NB4 (cell line): ENCODE results near the gene ACOX1.

Experiments used
- DNase-seq: peaks from one replicate; pipeline ENCODE4 v3.0.0; 2010; ENCODE audit warnings: low read depth
- H3K4me3 ChIP-seq: one replicate; pipeline ENCODE4 v1.5.1; 2011; ENCODE audit warnings: mild to moderate bottlenecking, low read depth, low read length, moderate library complexity
- CTCF ChIP-seq: IDR thresholded peaks from one replicate; pipeline ENCODE4 v1.5.1; 2012; ENCODE audit warnings: low read depth, low read length
- MAX ChIP-seq: IDR thresholded peaks from 2 replicates; pipeline ENCODE4 v1.6.1; 2011; ENCODE audit warnings: low read depth, low read length
- MYC ChIP-seq: IDR thresholded peaks from 2 replicates; pipeline ENCODE4 v1.6.1; 2011; ENCODE audit warnings: low read depth, low read length
- POLR2A ChIP-seq: IDR thresholded peaks from 2 replicates; pipeline ENCODE4 v1.6.1; 2011; ENCODE audit warnings: mild to moderate bottlenecking; ENCODE audit not compliant: insufficient read length; ENCODE audit errors: extremely low read depth

Gene ACOX1

DNA sequence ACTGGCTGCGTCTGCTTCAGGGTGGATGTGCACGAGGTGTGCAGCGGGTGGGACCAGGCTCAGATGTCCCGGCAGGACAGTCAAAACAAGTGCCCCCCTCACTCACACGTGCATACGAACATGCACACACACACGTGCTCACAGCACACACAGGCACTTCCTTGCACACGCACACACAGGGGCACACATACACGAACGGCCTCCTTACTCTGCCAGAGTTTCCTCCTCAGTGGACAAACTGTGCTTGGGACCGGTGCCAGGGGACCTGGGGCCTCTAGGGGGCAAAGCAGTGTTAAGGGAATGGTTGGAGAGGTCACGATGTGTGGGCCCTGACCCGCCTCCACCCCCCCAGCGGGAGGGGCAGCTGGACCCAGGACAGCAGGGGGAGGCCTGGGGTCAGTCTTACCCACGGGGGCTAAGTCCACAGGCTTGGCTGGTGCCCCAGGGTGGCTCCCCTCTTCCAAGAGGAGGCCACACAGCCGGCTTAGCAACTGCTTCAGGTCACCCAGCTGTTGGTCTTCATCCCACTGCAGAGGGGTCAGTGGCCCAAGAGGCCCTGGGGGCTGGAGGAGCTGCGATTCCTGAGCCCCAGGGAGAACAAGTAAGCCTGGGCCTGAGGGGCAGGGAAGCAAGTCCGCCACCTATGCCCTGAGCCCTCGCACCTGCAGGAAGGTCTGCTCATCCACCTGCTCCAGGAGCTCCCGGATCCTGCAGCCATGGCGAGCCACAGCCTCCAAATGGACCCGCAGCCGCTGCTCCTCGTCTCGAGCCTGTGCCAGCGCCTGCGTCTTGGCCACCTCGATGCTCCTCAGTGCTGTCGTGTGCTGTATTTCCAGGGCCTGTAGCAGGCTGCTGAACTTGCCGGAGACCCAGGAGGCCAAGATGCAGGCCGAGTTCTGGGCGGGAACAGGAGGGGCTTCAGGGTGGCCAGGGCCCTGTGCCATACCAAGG, 87.1 kb downstream of the ACOX1 start:
- no peak for DNase-seq
- TF ChIP-seq MYC: no peak
- TF ChIP-seq POLR2A: no peak
- TF ChIP-seq MAX: no peak
- TF ChIP-seq CTCF: no peak
- H3K4me3 ChIP-seq: no peak overlapping the region
